Activated CD4-positive, alpha-beta T cell treated with anti-CD3 and anti-CD28 coated beads for 1 hour (primary cell): ENCODE measurements around the gene SLC22A1.

Experiments
- DNase-seq: peaks from one replicate; pipeline ENCODE4 v3.0.0-alpha.2; 2020

Gene SLC22A1

DNA sequence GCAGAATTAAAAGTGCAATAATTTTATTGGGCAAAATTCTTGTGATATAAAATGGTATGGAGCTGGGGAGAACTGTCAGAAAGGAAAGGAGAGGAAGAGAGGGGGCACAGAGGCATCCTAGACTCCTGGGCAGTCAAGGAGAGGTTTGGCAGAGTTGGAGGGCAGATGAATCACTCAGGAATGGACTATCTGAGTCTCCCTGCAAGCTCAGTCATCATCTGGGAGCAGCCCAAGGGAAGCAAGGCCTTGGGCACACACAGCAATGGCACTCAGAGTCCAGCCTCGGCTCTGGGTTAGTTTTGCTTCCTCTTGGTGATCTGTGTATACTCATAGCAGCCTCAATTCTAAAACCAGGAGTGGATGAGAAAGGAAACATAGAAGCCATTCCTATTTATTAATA is 67.2 kb downstream of the SLC22A1 start:
- DNase-seq = no peak

DNA sequence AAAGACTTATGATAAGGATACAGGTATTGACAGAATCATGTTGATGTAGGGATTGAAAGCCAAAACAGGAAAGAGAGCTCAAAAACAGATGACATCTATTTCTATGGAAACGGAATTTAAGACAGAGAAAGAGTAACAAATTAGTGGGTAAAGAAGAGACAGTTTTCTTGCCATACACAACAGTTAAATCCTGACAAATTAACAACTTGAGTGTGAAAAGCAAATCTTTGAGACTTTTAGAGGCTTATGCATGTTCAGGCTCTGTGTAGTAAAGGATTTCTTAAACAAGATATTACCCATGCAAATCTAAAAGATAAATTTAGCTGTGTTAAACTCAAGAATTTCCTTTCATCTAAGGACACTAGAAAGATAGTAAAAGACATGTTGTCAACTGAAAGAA is 68.5 kb downstream of the SLC22A1 start:
- no peak for DNase-seq

DNA sequence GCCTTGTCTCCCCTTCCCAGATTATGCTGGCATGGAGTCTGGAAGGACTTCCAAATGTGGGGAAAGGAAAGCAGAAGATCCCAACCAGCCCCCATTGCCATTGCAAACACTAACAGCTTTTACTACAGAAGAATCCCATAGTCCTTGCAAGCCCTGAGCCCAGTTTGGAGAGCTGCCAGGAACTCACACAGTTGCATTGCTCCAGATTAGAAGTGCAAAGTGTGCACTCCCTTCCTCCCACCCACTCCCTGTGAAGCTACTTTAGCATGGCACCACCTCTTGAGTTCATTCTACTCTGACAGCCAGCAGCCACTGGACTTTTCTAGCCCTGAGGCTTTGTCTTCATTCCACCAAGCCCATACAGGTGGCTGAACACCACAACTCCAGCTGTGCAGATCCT is 69.4 kb downstream of the SLC22A1 start:
- DNase-seq = no peak

DNA sequence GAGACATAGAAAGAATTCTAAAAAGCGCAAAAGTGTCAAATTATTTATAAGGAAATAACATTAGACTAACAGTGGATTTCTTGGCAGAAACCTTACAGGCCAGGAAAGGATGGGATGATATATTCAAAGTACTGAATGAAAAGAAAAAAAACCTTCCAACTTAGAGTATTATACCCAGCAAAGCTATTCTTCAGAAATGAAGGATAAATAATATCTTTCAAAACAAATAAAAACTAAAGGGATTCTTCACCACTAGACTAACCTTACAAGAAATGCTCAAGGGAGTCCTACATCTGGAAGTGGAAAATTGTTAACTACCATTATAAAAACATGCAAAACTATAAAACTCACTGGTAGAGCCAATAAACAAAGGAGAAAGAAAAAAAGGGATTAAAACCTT is 71.2 kb downstream of the SLC22A1 start:
- no peak for DNase-seq

DNA sequence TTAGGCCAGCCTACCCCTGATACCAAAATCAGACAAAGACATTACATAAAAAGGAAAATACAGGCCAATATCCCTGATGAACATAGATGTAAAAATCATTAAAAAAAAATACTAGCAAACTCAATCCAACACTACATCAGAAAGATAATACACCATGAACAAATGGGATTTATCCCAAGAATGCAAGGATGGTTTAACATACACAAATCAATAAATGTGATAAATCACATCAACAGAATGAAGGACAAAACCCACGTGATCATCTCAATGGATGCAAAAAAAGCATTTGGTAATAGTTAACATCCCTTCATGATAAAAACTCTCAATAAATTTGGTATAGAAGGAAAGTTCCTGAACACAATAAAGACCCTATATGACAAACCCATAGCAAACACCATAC is 73.2 kb downstream of the SLC22A1 start:
- DNase-seq = no peak

DNA sequence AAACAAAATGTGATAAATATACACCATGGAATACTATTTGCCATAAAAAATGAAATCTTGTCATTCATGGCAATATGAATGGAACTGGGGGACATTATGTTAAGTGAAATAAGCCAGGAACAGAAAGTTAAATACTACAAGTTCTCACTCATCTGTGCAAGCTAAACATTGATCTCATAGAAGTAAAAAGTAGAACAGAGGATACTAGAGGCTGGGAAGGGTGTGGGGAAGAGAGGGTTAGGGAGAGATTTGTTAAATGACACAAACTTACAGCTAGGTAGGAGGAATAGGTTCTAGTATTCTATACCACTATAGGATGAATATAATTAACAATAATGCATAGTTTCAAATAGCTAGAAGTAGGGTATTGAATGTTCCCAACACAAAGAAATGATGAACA is 76.0 kb downstream of the SLC22A1 start:
- no peak for DNase-seq

DNA sequence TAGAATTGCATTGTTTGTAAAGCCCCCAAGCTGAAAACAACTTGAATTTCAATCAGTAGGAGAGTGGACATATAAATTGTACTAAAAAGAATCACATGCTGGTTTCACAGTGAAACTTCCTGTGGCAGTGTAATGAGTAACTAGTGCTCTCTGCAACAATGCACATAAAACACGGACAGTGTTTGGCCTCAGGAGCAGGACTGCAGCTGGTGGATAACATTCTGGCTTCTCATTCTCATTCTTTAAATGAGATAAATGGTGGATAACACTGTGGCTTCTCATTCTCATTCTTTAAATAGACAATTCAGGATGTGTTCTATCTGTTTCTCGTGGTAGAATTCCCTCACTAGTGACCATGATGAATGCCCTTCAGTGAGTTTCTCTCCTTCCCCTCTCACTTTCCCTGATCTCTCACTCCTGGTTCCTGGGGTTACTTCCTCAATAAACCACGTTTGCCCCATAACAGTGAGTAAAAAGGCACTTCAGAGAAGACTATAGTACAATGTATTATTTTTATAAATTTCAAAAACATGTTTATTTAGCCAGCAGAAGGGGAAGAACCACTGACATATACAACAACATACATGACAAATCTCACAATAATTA is 77.1 kb downstream of the SLC22A1 start:
- no peak for DNase-seq

DNA sequence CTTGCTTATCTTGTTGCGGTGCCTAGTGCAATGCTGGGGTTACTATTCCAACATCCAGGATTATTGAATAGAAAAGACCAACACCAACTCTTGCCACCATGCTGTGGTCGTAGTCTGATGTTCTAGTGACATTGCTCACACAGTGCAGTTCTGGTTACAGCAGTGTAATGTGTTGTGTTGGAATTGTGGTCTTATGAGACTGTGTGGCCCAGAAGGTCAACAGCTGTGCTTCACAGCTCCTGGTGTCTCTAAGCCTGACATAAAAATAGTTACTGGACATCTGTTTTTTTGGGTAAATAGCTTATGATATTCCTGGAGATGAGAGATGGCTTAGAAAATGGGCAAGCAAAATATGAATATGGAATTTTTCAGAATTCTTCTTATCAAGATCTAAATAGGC is 79.4 kb downstream of the SLC22A1 start:
- DNase-seq = no peak

DNA sequence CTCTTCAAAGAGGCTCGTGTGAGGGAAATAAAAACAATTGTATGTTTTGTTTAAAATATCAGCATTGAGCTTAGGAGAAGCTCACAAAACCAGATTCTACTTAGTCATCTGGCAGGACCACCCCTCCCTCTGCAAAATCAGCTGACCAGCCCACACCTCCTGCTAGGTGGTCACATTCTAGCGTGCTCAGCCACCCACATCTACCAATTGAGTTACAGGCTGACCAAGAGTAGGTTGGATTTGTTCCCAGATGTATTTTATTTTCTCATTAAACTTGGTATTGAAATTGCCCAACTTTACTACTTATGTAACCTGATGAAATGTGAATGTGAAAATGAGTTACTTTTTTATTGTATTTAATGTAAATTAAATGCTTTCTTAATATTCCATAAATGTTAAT is 80.8 kb downstream of the SLC22A1 start:
- no peak for DNase-seq

DNA sequence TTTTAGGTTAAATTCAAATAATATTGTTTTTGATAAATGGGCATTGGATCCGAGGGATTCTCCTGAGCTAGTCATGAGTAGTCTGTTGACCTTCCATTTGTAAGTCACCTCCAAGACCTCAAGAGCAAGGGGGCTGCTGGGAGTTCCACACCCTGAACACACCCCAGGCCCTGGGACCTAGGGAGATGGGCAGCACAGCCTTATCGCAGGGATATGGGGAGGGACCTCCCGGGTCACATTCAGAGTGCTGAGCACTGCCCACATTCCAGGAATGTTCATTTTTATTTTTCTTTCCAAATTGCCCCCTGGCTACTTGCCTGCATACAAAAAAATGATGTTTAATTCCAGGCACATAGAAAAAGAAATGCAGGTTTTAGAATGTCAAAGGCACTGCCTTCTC is 81.5 kb downstream of the SLC22A1 start:
- DNase-seq = no peak

DNA sequence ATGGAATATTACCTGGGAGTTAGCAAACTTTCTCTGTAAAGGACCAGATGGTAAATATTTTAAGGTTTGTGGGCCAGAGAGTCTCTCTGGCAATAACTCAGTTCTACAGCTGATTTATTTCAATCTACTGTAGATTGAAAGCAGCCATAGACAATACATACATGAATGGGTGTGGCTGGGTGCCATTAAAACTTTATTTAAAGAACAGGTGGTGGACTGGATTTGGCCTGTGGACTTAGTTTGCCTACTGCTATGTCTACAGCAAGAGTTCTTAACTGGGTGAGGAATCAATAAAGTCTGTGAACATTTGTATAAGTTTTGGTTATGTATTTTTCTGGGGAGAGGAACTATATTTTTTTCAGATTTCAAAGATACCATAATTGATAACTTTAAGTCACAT is 81.9 kb downstream of the SLC22A1 start:
- DNase-seq = no peak

DNA sequence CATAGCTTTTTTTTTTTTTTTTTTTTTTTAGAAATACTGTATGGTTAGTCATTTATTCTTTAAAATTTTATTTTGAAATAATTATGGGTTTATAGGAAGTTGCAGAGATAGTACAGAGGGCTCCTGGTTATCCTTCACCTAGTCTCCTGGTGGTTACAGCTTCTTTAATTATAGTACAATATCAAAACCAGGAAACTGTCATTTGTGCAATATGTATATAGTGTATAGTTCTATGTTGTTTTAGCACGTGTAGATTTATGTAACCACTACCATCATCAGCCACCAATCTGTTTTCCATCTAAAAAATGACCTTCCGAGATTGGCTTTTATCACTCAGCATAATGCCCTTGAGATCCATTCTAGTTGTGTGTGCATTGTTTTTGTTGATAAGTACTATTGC is 82.3 kb downstream of the SLC22A1 start:
- DNase-seq = no peak

DNA sequence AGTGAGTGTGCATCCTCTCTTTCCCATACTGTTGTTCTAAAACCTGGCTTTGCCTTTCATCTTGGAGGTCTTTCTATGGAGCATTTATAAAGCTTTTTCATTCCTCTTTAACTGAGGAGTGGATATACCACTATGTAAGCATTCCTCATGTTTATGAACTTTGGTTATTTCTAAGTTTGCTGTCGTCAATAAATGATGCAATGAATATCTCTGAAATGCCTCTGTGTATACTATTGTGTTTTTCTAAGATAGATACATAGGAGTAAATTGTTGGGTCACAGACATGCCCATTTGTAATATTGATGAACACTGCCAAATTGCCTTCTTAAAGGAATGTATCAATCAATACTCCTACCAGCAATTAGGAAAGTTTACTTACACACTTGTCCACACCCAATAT is 83.1 kb downstream of the SLC22A1 start:
- DNase-seq = no peak

DNA sequence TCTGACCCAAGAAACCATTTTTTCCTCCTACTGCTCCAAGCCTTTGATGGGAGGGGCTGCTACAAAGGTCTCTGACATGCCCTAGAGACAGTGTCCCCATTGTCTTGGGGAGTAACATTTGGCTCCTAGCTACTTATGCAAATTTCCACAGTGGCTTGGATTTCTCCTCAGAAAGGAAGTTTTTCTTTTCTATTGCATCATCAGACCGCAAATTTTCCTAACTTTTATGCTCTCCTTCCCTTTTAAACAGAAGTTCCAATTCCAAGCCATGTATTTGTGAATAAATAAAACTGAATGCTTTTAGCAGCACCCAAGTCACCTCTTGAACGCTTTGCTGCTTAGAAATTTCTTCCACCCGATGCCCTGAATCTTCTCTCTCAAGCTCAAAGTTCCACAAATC is 86.0 kb downstream of the SLC22A1 start:
- DNase-seq = no peak
